Hepatocyte (in vitro differentiated cells): ENCODE measurements around the gene SHISA4. TPM values are rescaled to one million over a fixed set of nuclear protein-coding genes. Genes with fewer than 3 reads are reported as not detected.

ENCODE experiments used
- DNase-seq: peaks from one replicate; pipeline ENCODE4 v3.0.0-alpha.2; 2016; ENCODE audit warnings: low spot score
- H2AFZ ChIP-seq: fragments of 200-600 bp; sonication (generic); 2 replicates; pipeline ENCODE4 v1.6.0; 2016; ENCODE audit warnings: antibody characterized with exemption, mild to moderate bottlenecking
- H3K27ac ChIP-seq: fragments of 200-600 bp; sonication (generic); 2 replicates; pipeline ENCODE4 v1.5.1; 2016; ENCODE audit warnings: mild to moderate bottlenecking
- H3K27me3 ChIP-seq: fragments of 200-600 bp; sonication (generic); 2 replicates; pipeline ENCODE4 v1.6.1; 2016
- H3K36me3 ChIP-seq: fragments of 200-600 bp; sonication (generic); replicated peaks from 2 replicates; pipeline ENCODE4 v1.5.1; 2016; ENCODE audit warnings: low read depth; ENCODE audit not compliant: insufficient read depth
- H3K4me1 ChIP-seq: fragments of 200-600 bp; sonication (generic); 2 replicates; pipeline ENCODE4 v1.5.1; 2016; ENCODE audit warnings: mild to moderate bottlenecking, moderate library complexity; ENCODE audit not compliant: insufficient read depth
- H3K4me2 ChIP-seq: fragments of 200-600 bp; sonication (generic); 2 replicates; pipeline ENCODE4 v1.6.0; 2016
- H3K4me3 ChIP-seq: fragments of 200-600 bp; sonication (generic); 2 replicates; pipeline ENCODE4 v1.5.1; 2016; ENCODE audit warnings: mild to moderate bottlenecking
- H3K79me2 ChIP-seq: fragments of 200-600 bp; sonication (generic); 2 replicates; pipeline ENCODE4 v1.6.0; 2017; ENCODE audit warnings: mild to moderate bottlenecking
- H3K9me2 ChIP-seq: fragments of 200-600 bp; sonication (generic); replicated peaks from 2 replicates; pipeline ENCODE4 v1.6.0; 2017; ENCODE audit warnings: mild to moderate bottlenecking; ENCODE audit not compliant: insufficient read depth
- H3K9me3 ChIP-seq: fragments of 200-600 bp; sonication (generic); 2 replicates; pipeline ENCODE4 v1.5.1; 2016; ENCODE audit warnings: low read depth, mild to moderate bottlenecking
- H4K20me1 ChIP-seq: fragments of 200-600 bp; sonication (generic); 2 replicates; pipeline ENCODE4 v1.6.0; 2016; ENCODE audit warnings: mild to moderate bottlenecking; ENCODE audit not compliant: insufficient read depth, poor library complexity, severe bottlenecking
- CTCF ChIP-seq: fragments of 200-600 bp; sonication (generic); IDR thresholded peaks from 2 replicates; pipeline ENCODE4 v1.5.1; 2016; ENCODE audit warnings: antibody characterized with exemption, mild to moderate bottlenecking; ENCODE audit not compliant: poor library complexity
- EZH2 ChIP-seq: fragments of 200-600 bp; sonication (generic); IDR thresholded peaks from 2 replicates; pipeline ENCODE4 v1.6.1; 2016; ENCODE audit warnings: antibody characterized with exemption, mild to moderate bottlenecking, borderline replicate concordance
- EZH2phosphoT487 ChIP-seq: fragments of 200-600 bp; sonication (generic); IDR thresholded peaks from one replicate; pipeline ENCODE4 v1.6.1; 2018; ENCODE audit warnings: antibody characterized with exemption, mild to moderate bottlenecking, low read depth, moderate library complexity; ENCODE audit not compliant: unreplicated experiment, severe bottlenecking
- WGBS: methylation state at CpG from one replicate; pipeline ENCODE4 v1.1.6; 2016; ENCODE audit warnings: low lambda C conversion rate; ENCODE audit errors: missing lambda C conversion rate; 5-methylcytosine and 5-hydroxymethylcytosine counted together
- polyA plus RNA-seq: library from polyadenylated mRNA; unstranded; fragments of >200 nt; fragmentation: Nextera tagmentation; extraction: Ambion mirVana; gene quantifications from 2 replicates; pipeline ENCODE4 v1.2.1, GENCODE V29; 2016
- total RNA-seq: library from RNA; depleted of rRNA; stranded (reverse); fragments of >200 nt; gene quantifications from 2 replicates; pipeline ENCODE4 v1.2.3, GENCODE V29; 2014

The SHISA4 gene
- total and polyA plus RNA-seq, 2 experiments from 2014 or later, result 10.2 to 24.0 TPM

GRCh38 chr1:201891451-201892045 is 2.9 kb downstream of the SHISA4 start:
- Histone ChIP-seq H3K4me1 (peaks cover 9% of the 10 kb centered on the region), H3K9me3 (no peaks in the 10 kb centered on the region), H3K9me2 (no peaks in the 10 kb centered on the region), H3K36me3 (no peaks in the 10 kb centered on the region), H2AFZ (no peak overlapping the region), H4K20me1 (no peaks in the 10 kb centered on the region), H3K27me3 (no peaks in the 10 kb centered on the region), H3K4me2 (no peak overlapping the region), H3K4me3 (no peak overlapping the region), H3K27ac (no peak overlapping the region), H3K79me2 (no peaks in the 10 kb centered on the region)
- WGBS, result 92% methylated on average over 5 of the region's 5 CpGs
- no peak for DNase-seq
- TF ChIP-seq EZH2, result no peak

GRCh38 chr1:201892211-201892610 is 3.5 kb downstream of the SHISA4 start:
- H3K9me3 ChIP-seq, result no peaks in the 10 kb centered on the region
- no peaks in the 10 kb centered on the region for H3K79me2 ChIP-seq
- H3K27ac ChIP-seq, result no peak overlapping the region
- no peak for DNase-seq
- H2AFZ ChIP-seq, result no peak overlapping the region
- 94% methylated on average over 6 of the region's 6 CpGs for WGBS
- no peaks in the 10 kb centered on the region for H3K27me3 ChIP-seq
- H3K4me2 ChIP-seq, result no peak overlapping the region
- H3K9me2 ChIP-seq, result no peaks in the 10 kb centered on the region
- no peaks in the 10 kb centered on the region for H3K36me3 ChIP-seq
- no peak for TF ChIP-seq CTCF
- TF ChIP-seq EZH2, result no peak
- TF ChIP-seq EZH2phosphoT487, result no peak
- no peaks in the 10 kb centered on the region for H4K20me1 ChIP-seq
- peaks cover 9% of the 10 kb centered on the region for H3K4me1 ChIP-seq
- no peak overlapping the region for H3K4me3 ChIP-seq

GRCh38 chr1:201893431-201893830 is 4.7 kb downstream of the SHISA4 start:
- H3K4me3 ChIP-seq, result no peak overlapping the region
- peaks cover 4% of the 10 kb centered on the region for H3K4me1 ChIP-seq
- no peaks in the 10 kb centered on the region for H3K27me3 ChIP-seq
- H3K79me2 ChIP-seq, result no peaks in the 10 kb centered on the region
- H3K9me3 ChIP-seq, result no peaks in the 10 kb centered on the region
- no peak for DNase-seq
- no peak overlapping the region for H2AFZ ChIP-seq
- H3K9me2 ChIP-seq, result no peaks in the 10 kb centered on the region
- no peak overlapping the region for H3K27ac ChIP-seq
- 60% methylated on average over 3 of the region's 3 CpGs for WGBS
- H3K4me2 ChIP-seq, result no peak overlapping the region
- H4K20me1 ChIP-seq, result no peaks in the 10 kb centered on the region
- TF ChIP-seq EZH2 (no peak), EZH2phosphoT487 (no peak), CTCF (no peak)
- no peaks in the 10 kb centered on the region for H3K36me3 ChIP-seq

GRCh38 chr1:201894343-201895119 is 5.8 kb downstream of the SHISA4 start:
- no peaks in the 10 kb centered on the region for H3K4me1 ChIP-seq
- 82% methylated on average over 5 of the region's 5 CpGs for WGBS
- H3K27me3 ChIP-seq, result no peaks in the 10 kb centered on the region
- TF ChIP-seq EZH2 (no peak), CTCF (no peak)
- H3K9me3 ChIP-seq, result no peaks in the 10 kb centered on the region
- no peak for DNase-seq
- H2AFZ ChIP-seq, result no peak overlapping the region
- no peak overlapping the region for H3K4me2 ChIP-seq
- no peaks in the 10 kb centered on the region for H3K36me3 ChIP-seq
- H4K20me1 ChIP-seq, result no peaks in the 10 kb centered on the region
- no peak overlapping the region for H3K27ac ChIP-seq
- H3K9me2 ChIP-seq, result no peaks in the 10 kb centered on the region
- no peak overlapping the region for H3K4me3 ChIP-seq
- H3K79me2 ChIP-seq, result no peaks in the 10 kb centered on the region
